ENCODE measurements around the gene ATXN1.

GRCh38 chr6:16524380-16524707, 236.9 kb downstream of the ATXN1 start:
- TF ChIP-seq CTCF (optimal IDR thresholded peaks at IDR 0.05 in 1 of 3, IDR thresholded peaks at IDR 0.05 in 1 of 3, conservative IDR thresholded peaks at IDR 0.05 in 1 of 3; ENCODE audit: extremely low read depth in 1 of 3, insufficient read depth in 2 of 3, low read length in 3 of 3) = no peak
- TF ChIP-seq EZH2 (IDR thresholded peaks at IDR 0.05; ENCODE audit: low read length) = no peak

Data from keratinocyte (primary cell).